Nephron progenitor cell (in vitro differentiated cells): ENCODE data around the gene WDR18.
A peak's percentile ranks its signal among the peaks of the same experiment; 100 is the strongest.

Source experiments
- DNase-seq: peaks from one replicate; pipeline ENCODE4 v3.0.0; 2021
- H3K27ac Mint-ChIP-seq: 2 replicates; pipeline ENCODE4 v1.8.0; 2021; ENCODE audit warnings: mild to moderate bottlenecking, moderate library complexity, mixed read lengths
- H3K27me3 Mint-ChIP-seq: 2 replicates; pipeline ENCODE4 v1.8.0; 2021; ENCODE audit warnings: mild to moderate bottlenecking, low read depth, mixed read lengths; ENCODE audit not compliant: poor library complexity
- H3K36me3 Mint-ChIP-seq: 2 replicates; pipeline ENCODE4 v1.8.0; 2021; ENCODE audit warnings: low read depth, mixed read lengths
- H3K4me1 Mint-ChIP-seq: 2 replicates; pipeline ENCODE4 v1.8.0; 2021; ENCODE audit warnings: mixed read lengths
- H3K4me3 Mint-ChIP-seq: 2 replicates; pipeline ENCODE4 v1.8.0; 2021; ENCODE audit warnings: mild to moderate bottlenecking, moderate library complexity, mixed read lengths
- H3K9me3 Mint-ChIP-seq: 2 replicates; pipeline ENCODE4 v1.8.0; 2021; ENCODE audit warnings: mild to moderate bottlenecking, moderate library complexity, mixed read lengths
- CTCF ChIP-seq: fragments of 200-600 bp; sonication (generic); IDR thresholded peaks from 2 replicates; pipeline ENCODE4 v1.5.0; 2021; ENCODE audit warnings: antibody characterized with exemption

The WDR18 gene

GRCh38 chr19:991174-991931, 7.2 kb downstream of the WDR18 start:
- Mint-ChIP-seq H3K4me3 (no peak overlapping the region), H3K4me1 (peaks cover 23% of the 10 kb centered on the region), H3K27me3 (peaks cover 14% of the 10 kb centered on the region), H3K9me3 (no peaks in the 10 kb centered on the region), H3K36me3 (peaks cover 17% of the 10 kb centered on the region), H3K27ac (no peak overlapping the region)
- no peak for TF ChIP-seq CTCF
- peak; percentile 69 for DNase-seq

GRCh38 chr19:991932-992669, 8.0 kb downstream of the WDR18 start:
- Mint-ChIP-seq H3K36me3 (peaks cover 10% of the 10 kb centered on the region), H3K4me3 (no peak overlapping the region), H3K9me3 (no peaks in the 10 kb centered on the region), H3K27me3 (peaks cover 22% of the 10 kb centered on the region), H3K27ac (no peak overlapping the region), H3K4me1 (peaks cover 23% of the 10 kb centered on the region)
- DNase-seq: no peak
- TF ChIP-seq CTCF: no peak

GRCh38 chr19:992670-993055, 8.5 kb downstream of the WDR18 start:
- Mint-ChIP-seq H3K36me3 (peaks cover 10% of the 10 kb centered on the region), H3K27me3 (peaks cover 28% of the 10 kb centered on the region), H3K4me3 (no peak overlapping the region), H3K27ac (peak overlapping the region; percentile 36), H3K9me3 (no peaks in the 10 kb centered on the region), H3K4me1 (peaks cover 24% of the 10 kb centered on the region)
- TF ChIP-seq CTCF: no peak
- no peak for DNase-seq

- Mint-ChIP-seq H3K27ac (peak overlapping the region; percentile 57), H3K4me3 (no peak overlapping the region), H3K9me3 (no peaks in the 10 kb centered on the region), H3K4me1 (peaks cover 24% of the 10 kb centered on the region), H3K27me3 (peaks cover 35% of the 10 kb centered on the region), H3K36me3 (peaks cover 10% of the 10 kb centered on the region)
- no peak for DNase-seq
- TF ChIP-seq CTCF: no peak
Observed at GRCh38 chr19:993361-993830, 9.3 kb downstream of the WDR18 start.

DNA sequence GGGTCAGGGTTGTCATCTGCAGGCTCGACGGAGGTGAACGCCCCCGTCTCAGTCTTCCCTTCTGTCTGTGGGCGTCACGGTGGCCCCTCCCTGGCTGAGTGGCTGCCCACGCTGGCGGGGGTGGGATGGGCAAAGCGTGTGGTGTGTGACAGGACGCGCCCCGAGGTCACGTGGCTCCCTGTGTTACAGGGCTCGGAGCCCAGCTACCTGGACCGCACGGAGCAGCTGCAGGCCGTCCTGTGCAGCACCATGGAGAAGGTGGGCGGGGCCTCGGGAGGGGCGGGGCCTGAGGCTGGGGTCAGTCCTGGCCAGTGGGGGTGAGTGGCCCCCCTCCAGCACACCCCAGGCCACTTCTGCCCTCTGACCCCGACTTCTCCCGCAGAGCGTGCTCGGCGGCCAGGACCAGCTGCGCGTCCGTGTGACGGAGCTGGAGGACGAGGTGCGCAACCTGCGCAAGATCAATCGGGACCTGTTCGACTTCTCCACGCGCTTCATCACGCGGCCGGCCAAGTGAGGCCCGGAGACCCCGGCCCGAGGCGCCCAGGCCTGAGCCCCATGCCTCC, 9.8 kb downstream of the WDR18 start:
- H3K9me3 Mint-ChIP-seq: no peaks in the 10 kb centered on the region
- H3K27ac Mint-ChIP-seq: no peak overlapping the region
- peaks cover 24% of the 10 kb centered on the region for H3K4me1 Mint-ChIP-seq
- no peak for TF ChIP-seq CTCF
- DNase-seq: no peak
- H3K27me3 Mint-ChIP-seq: peaks cover 40% of the 10 kb centered on the region
- H3K36me3 Mint-ChIP-seq: peaks cover 5% of the 10 kb centered on the region
- no peak overlapping the region for H3K4me3 Mint-ChIP-seq
